Transverse colon (tissue), 4 donors: ENCODE results near the gene GABRB1. TPM values are rescaled to one million over a fixed set of nuclear protein-coding genes. Genes with fewer than 3 reads are reported as not detected.

ENCODE experiments used
- DNase-seq: peaks from one replicate; pipeline ENCODE4 v3.0.0-alpha.2; 2019
- H3K27ac ChIP-seq, 4 donors: fragments of 200-600 bp; sonication (generic); 2 replicates each; pipeline ENCODE4 v1.5.1; 2016 to 2018; ENCODE audit warnings: inconsistent platforms in 4 of 4
- H3K27me3 ChIP-seq: fragments of 200-600 bp; sonication (generic); 2 replicates; pipeline ENCODE4 v1.5.1; 2017; ENCODE audit warnings: inconsistent platforms
- H3K36me3 ChIP-seq, 4 donors: fragments of 200-600 bp; sonication (generic); 2 replicates each; pipeline ENCODE4 v1.5.1; 2017 to 2019; ENCODE audit warnings: inconsistent platforms in 4 of 4
- H3K4me1 ChIP-seq, 4 donors: fragments of 200-600 bp; sonication (generic); 2 replicates each; pipeline ENCODE4 v1.5.1; 2017 to 2020; ENCODE audit warnings: inconsistent platforms in 4 of 4
- H3K4me3 ChIP-seq, 4 donors: fragments of 200-600 bp; sonication (generic); 1 replicate in 1 of 4; 2 replicates in 3 of 4; pipeline versions ENCODE4 v1.5.1 to v1.6.1; 2017 to 2019; ENCODE audit warnings: inconsistent platforms in 4 of 4
- H3K9me3 ChIP-seq, 2 donors: fragments of 200-600 bp; sonication (generic); 2 replicates each; pipeline ENCODE4 v1.5.1; 2017 to 2019; ENCODE audit warnings: inconsistent platforms in 2 of 2
- EP300 ChIP-seq: sonication (generic); formaldehyde crosslinking; IDR thresholded peaks from one replicate; pipeline ENCODE4 v1.6.1; 2017; ENCODE audit warnings: antibody characterized with exemption, low read depth
- POLR2A ChIP-seq: fragments of 450-650 bp; IDR thresholded peaks from one replicate; pipeline ENCODE4 v1.6.1; 2016; ENCODE audit warnings: antibody characterized with exemption, mild to moderate bottlenecking, moderate library complexity
- POLR2AphosphoS5 ChIP-seq, 3 donors: sonication (generic); formaldehyde crosslinking; IDR thresholded peaks; one replicate each; pipeline ENCODE4 v1.6.1; 2016; ENCODE audit warnings: antibody characterized with exemption in 3 of 3
- WGBS, 2 donors: methylation state at CpG; one replicate each; pipeline ENCODE4 v1.1.5; 2018; ENCODE audit warnings: low coverage in 1 of 2; 5-methylcytosine and 5-hydroxymethylcytosine counted together
- in situ Hi-C, 4 donors: fragments of 200-750 bp; cut with MboI; loops; one replicate each; pipeline versions ENCODE4 v1.15.0 to v1.15.1; 2017; ENCODE audit warnings: low sequenced_read_pairs in 3 of 4, low pct_ligation_motif_present in 1 of 4, low pct_unique_long_range_greater_than_20kb in 1 of 4
- intact Hi-C: fragments of 100-400 bp; cut with DNase I; formaldehyde crosslinking; loops from one replicate; pipeline ENCODE4 v1.15.1; 2023; ENCODE audit warnings: low total_unique reads
- total RNA-seq, 4 donors: library from RNA; depleted of rRNA; stranded (reverse); fragments of >200 nt; gene quantifications; one replicate each; pipeline ENCODE4 v1.1.0, GENCODE V29; 2016
- TF ChIP-seq, protein P1 (sequence below), 5 experiments: fragments of 200-600 bp in 3 of 5; fragments of 450-650 bp in 2 of 5; sonication (generic) in 3 of 5; IDR thresholded peaks; 1 replicate in 2 of 5; 2 replicates in 3 of 5; pipeline ENCODE4 v1.5.1; 2016 to 2017; ENCODE audit warnings: antibody characterized with exemption in 5 of 5, inconsistent platforms in 3 of 5, mild to moderate bottlenecking in 2 of 5, moderate library complexity in 1 of 5

The GABRB1 gene
- total RNA-seq, 4 donors from 2014 or later = 0.14 to 19.7 (median 0.48) TPM; not detected in 1

DNA sequence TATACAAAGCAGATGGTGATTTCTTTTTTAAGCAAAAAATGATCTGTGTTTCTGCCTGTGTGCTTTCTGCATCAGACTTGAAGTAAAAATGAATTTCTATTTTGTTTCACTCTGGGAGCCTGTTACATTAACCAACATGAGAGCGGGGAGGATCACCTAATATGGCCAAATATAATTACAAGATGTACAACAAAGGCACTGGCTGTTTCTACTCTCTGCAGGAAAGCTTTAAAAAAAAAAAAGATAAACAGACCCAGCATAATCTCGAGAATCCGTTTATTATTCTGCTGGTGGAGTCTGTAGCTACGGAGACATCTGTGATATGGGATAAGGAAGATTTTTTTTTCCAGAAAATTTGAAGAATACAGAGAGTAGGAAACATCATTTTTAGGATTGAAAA is 328.5 kb downstream of the GABRB1 start:
- Histone ChIP-seq H3K36me3 (no peaks in the 10 kb centered on the region), H3K4me1 (no peaks in the 10 kb centered on the region), H3K27me3 (no peaks in the 10 kb centered on the region), H3K27ac (no peak overlapping the region), H3K4me3 (no peak overlapping the region), H3K9me3 (no peaks in the 10 kb centered on the region)
- intact Hi-C loops = no loop called here
- TF ChIP-seq, protein P1, sequence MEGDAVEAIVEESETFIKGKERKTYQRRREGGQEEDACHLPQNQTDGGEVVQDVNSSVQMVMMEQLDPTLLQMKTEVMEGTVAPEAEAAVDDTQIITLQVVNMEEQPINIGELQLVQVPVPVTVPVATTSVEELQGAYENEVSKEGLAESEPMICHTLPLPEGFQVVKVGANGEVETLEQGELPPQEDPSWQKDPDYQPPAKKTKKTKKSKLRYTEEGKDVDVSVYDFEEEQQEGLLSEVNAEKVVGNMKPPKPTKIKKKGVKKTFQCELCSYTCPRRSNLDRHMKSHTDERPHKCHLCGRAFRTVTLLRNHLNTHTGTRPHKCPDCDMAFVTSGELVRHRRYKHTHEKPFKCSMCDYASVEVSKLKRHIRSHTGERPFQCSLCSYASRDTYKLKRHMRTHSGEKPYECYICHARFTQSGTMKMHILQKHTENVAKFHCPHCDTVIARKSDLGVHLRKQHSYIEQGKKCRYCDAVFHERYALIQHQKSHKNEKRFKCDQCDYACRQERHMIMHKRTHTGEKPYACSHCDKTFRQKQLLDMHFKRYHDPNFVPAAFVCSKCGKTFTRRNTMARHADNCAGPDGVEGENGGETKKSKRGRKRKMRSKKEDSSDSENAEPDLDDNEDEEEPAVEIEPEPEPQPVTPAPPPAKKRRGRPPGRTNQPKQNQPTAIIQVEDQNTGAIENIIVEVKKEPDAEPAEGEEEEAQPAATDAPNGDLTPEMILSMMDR (IDR thresholded peaks at IDR 0.05) = no peak
- TF ChIP-seq POLR2A (no peak), EP300 (no peak), POLR2AphosphoS5 (IDR thresholded peaks at IDR 0.05) (no peak)
- DNase-seq = no peak
- 47 to 62% methylated on average over 4 of the region's 4 CpGs for WGBS, 2 donors
- in situ Hi-C loops = no loop called here

DNA sequence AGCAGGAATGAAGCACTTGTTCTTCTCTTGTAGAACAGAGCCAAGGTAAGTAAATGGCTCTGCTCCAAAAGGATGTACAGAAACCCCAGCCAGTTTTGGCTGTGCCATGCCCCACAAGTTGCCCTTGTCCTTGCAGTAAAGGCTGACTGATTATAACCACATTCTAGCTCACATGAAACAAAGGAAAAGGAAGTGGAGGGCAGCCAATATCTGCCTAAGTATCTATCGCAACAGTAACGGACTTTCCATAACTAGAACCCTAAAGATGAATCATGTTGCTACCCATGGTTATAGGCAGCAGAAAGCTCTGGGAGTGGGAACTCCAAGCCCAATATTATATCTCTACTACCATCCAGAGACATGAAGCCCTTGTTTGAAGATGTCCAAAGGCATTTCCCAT is 336.4 kb downstream of the GABRB1 start:
- Histone ChIP-seq H3K4me1 (no peaks in the 10 kb centered on the region), H3K36me3 (no peaks in the 10 kb centered on the region), H3K4me3 (no peak overlapping the region), H3K27ac (no peak overlapping the region), H3K27me3 (no peaks in the 10 kb centered on the region), H3K9me3 (no peaks in the 10 kb centered on the region)
- in situ Hi-C loops = no loop called here
- no peak for DNase-seq
- TF ChIP-seq POLR2A = no peak
- TF ChIP-seq, protein P1 (IDR thresholded peaks at IDR 0.05) = no peak
- TF ChIP-seq EP300 = no peak
- no peak for TF ChIP-seq POLR2AphosphoS5 (IDR thresholded peaks at IDR 0.05)
- intact Hi-C loops = no loop called here
- 83% methylated on average over 2 of the region's 2 CpGs; no CpG with 5 or more reads in 1 of the 2 donors for WGBS, 2 donors

DNA sequence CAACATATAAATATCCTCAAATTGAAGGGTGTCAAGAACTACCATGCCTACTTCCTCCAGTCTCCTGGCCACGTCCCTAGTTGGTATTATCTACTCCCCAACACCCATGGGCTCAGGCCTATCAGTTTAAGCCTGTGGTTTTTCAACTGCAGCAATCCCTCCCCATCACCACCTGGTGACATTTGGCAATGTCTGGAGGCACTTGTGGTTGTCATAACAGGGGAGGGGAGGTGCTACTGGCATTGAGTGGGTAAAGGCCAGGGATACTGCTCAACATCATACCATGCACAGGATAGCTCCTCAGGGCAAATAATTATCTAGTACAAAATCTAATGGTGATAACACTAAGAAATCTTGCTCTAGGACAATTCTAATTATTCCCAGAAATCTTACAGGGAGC is 336.8 kb downstream of the GABRB1 start:
- Histone ChIP-seq H3K27me3 (no peaks in the 10 kb centered on the region), H3K4me1 (no peaks in the 10 kb centered on the region), H3K9me3 (no peaks in the 10 kb centered on the region), H3K4me3 (no peak overlapping the region), H3K36me3 (no peaks in the 10 kb centered on the region), H3K27ac (no peak overlapping the region)
- TF ChIP-seq POLR2AphosphoS5 (IDR thresholded peaks at IDR 0.05) = no peak
- TF ChIP-seq POLR2A = no peak
- no peak for TF ChIP-seq EP300
- intact Hi-C loops = no loop called here
- in situ Hi-C loops = no loop called here
- DNase-seq = no peak
- 29 to 44% methylated on average over 1 of the region's 1 CpG for WGBS, 2 donors

DNA sequence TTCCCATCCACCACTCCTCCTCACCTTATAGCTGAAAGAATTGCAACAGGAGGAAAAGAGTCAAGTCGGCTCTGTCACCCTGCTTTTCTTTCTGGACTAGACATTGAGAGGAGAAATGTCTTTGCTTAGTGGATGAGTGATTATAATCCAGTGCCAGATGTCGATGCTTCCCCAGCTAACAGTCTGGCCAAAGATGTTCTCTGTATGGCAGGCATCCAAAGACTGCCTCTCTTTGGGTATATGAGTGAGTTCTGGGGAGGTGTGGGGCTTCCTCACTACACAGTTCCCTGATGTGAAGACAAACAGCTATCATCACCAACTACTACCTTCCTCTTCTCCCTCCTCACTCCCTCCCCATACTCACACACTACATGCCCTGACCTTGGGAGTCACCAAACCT is 341.2 kb downstream of the GABRB1 start:
- Histone ChIP-seq H3K27me3 (no peaks in the 10 kb centered on the region), H3K9me3 (no peaks in the 10 kb centered on the region), H3K4me3 (no peak overlapping the region), H3K27ac (no peak overlapping the region), H3K36me3 (no peaks in the 10 kb centered on the region), H3K4me1 (no peaks in the 10 kb centered on the region)
- TF ChIP-seq POLR2AphosphoS5 (IDR thresholded peaks at IDR 0.05) (no peak), EP300 (no peak), POLR2A (no peak)
- TF ChIP-seq, protein P1 (IDR thresholded peaks at IDR 0.05) = no peak
- no peak for DNase-seq
- intact Hi-C loops = no loop called here
- 61 to 89% methylated on average over 1 to 2 of the region's 2 CpGs for WGBS, 2 donors
- in situ Hi-C loops = no loop called here

DNA sequence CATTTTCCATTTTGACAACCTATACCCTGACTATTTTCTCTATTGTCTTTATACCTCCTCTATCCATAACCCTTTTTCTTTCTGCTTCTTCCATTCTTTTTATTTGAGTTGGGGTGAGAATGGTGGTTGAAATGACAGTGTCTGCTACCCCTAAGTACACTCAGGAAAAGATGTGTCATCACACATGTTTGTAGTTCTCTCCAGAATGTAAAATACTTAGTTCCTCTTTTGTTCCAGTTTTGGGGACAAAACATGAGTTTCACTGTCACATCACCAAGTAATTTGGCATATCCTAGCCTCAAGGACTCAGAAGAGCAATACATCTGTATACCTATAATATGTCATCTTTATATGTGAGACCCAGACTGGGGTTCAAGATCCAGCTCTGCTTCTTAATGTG is 341.8 kb downstream of the GABRB1 start:
- Histone ChIP-seq H3K9me3 (no peaks in the 10 kb centered on the region), H3K27me3 (no peaks in the 10 kb centered on the region), H3K4me1 (no peaks in the 10 kb centered on the region), H3K36me3 (no peaks in the 10 kb centered on the region), H3K27ac (no peak overlapping the region), H3K4me3 (no peak overlapping the region)
- no peak for DNase-seq
- intact Hi-C loops = no loop called here
- TF ChIP-seq POLR2AphosphoS5 (IDR thresholded peaks at IDR 0.05) = no peak
- TF ChIP-seq, protein P1 (IDR thresholded peaks at IDR 0.05) = no peak
- no peak for TF ChIP-seq POLR2A
- no peak for TF ChIP-seq EP300
- in situ Hi-C loops = no loop called here
